ENCODE data around the gene RNF166.

DNA sequence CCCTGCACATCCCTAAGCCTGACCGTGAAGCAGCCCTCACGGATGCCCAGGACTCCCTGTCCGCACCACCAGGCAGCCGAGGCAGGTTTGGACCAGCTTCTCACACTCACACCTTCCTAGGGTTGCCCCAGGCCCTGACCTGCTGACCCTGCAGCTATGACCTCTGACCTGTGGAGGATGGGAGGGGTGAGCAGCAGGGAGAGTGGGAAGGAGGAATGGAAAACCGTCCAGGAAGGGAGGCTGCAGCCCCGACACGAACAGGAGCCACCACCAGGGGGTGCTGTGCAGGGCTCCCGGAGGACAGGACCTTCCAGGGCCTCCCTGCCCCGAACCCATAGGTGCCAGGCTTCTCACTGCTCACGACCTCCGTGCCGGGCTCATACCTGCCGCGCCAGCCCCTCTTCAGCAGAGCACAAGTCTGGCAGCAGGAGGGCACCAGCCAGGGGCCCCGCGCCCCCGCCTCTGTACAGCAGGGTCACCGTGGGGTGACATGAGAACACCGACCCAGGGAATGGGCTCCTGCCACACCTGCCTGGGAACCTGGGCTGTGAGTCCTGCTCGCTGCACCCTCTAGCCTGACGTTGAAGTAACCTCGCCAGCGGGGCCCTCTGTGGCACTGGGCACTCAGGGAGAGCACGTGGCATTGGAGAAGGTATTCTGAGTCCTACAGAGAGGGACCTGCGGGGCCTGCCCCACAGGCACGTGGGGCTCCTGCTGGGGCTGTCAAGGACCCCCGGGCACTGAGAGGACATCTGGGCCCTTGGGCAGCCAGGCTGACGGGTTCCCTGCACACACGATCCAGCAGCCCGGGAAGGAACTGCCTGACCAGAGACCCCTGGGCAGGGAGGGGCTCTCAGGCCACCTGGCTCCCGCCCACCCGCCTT lies 37.7 kb upstream of the RNF166 start:
- TF ChIP-seq, protein P1, sequence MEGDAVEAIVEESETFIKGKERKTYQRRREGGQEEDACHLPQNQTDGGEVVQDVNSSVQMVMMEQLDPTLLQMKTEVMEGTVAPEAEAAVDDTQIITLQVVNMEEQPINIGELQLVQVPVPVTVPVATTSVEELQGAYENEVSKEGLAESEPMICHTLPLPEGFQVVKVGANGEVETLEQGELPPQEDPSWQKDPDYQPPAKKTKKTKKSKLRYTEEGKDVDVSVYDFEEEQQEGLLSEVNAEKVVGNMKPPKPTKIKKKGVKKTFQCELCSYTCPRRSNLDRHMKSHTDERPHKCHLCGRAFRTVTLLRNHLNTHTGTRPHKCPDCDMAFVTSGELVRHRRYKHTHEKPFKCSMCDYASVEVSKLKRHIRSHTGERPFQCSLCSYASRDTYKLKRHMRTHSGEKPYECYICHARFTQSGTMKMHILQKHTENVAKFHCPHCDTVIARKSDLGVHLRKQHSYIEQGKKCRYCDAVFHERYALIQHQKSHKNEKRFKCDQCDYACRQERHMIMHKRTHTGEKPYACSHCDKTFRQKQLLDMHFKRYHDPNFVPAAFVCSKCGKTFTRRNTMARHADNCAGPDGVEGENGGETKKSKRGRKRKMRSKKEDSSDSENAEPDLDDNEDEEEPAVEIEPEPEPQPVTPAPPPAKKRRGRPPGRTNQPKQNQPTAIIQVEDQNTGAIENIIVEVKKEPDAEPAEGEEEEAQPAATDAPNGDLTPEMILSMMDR (IDR thresholded peaks at IDR 0.05; ENCODE audit: low read depth, low read length, missing input control), result peak; percentile 82
- no peak for TF ChIP-seq GABPA (IDR thresholded peaks at IDR 0.05 in 1 of 2, conservative IDR thresholded peaks at IDR 0.05 in 1 of 2)
- TF ChIP-seq, protein P2, sequence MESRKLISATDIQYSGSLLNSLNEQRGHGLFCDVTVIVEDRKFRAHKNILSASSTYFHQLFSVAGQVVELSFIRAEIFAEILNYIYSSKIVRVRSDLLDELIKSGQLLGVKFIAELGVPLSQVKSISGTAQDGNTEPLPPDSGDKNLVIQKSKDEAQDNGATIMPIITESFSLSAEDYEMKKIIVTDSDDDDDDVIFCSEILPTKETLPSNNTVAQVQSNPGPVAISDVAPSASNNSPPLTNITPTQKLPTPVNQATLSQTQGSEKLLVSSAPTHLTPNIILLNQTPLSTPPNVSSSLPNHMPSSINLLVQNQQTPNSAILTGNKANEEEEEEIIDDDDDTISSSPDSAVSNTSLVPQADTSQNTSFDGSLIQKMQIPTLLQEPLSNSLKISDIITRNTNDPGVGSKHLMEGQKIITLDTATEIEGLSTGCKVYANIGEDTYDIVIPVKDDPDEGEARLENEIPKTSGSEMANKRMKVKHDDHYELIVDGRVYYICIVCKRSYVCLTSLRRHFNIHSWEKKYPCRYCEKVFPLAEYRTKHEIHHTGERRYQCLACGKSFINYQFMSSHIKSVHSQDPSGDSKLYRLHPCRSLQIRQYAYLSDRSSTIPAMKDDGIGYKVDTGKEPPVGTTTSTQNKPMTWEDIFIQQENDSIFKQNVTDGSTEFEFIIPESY (IDR thresholded peaks at IDR 0.05), result no peak
- TF ChIP-seq, protein P3, sequence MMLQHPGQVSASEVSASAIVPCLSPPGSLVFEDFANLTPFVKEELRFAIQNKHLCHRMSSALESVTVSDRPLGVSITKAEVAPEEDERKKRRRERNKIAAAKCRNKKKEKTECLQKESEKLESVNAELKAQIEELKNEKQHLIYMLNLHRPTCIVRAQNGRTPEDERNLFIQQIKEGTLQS (IDR thresholded peaks at IDR 0.05), result no peak
- peak; percentile 73 to 83 for TF ChIP-seq RAD21 (IDR thresholded peaks at IDR 0.05)
- no peak for TF ChIP-seq HNF4G (IDR thresholded peaks at IDR 0.05)
- TF ChIP-seq, protein P4, sequence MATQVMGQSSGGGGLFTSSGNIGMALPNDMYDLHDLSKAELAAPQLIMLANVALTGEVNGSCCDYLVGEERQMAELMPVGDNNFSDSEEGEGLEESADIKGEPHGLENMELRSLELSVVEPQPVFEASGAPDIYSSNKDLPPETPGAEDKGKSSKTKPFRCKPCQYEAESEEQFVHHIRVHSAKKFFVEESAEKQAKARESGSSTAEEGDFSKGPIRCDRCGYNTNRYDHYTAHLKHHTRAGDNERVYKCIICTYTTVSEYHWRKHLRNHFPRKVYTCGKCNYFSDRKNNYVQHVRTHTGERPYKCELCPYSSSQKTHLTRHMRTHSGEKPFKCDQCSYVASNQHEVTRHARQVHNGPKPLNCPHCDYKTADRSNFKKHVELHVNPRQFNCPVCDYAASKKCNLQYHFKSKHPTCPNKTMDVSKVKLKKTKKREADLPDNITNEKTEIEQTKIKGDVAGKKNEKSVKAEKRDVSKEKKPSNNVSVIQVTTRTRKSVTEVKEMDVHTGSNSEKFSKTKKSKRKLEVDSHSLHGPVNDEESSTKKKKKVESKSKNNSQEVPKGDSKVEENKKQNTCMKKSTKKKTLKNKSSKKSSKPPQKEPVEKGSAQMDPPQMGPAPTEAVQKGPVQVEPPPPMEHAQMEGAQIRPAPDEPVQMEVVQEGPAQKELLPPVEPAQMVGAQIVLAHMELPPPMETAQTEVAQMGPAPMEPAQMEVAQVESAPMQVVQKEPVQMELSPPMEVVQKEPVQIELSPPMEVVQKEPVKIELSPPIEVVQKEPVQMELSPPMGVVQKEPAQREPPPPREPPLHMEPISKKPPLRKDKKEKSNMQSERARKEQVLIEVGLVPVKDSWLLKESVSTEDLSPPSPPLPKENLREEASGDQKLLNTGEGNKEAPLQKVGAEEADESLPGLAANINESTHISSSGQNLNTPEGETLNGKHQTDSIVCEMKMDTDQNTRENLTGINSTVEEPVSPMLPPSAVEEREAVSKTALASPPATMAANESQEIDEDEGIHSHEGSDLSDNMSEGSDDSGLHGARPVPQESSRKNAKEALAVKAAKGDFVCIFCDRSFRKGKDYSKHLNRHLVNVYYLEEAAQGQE (IDR thresholded peaks at IDR 0.05), result no peak
